K562 (cell line): ENCODE results near the gene HNRNPU. TPM values are rescaled to one million over a fixed set of nuclear protein-coding genes. Genes with fewer than 3 reads are reported as not detected.

Experiments
- KLF10 ChIP-seq: fragments of 250-450 bp; sonication (Bioruptor Pico); IDR thresholded peaks from 2 replicates; pipeline ENCODE4 v1.6.1; 2021; ENCODE audit warnings: matching md5 sums
- KLF13 ChIP-seq: fragments of 450-650 bp; IDR thresholded peaks from 2 replicates; pipeline ENCODE4 v1.6.1; 2016; ENCODE audit warnings: missing genetic modification characterization, low read depth, mild to moderate bottlenecking, missing compliant biosample characterization, moderate library complexity, borderline replicate concordance
- MAFF ChIP-seq: IDR thresholded peaks from 2 replicates; pipeline ENCODE4 v1.6.1; 2012; ENCODE audit warnings: low read length, improper control_type of control experiment
- MAZ ChIP-seq, 2 experiments: fragments of 450-650 bp in 1 of 2; sonication (generic) in 1 of 2; formaldehyde crosslinking; IDR thresholded peaks in 1 of 2; conservative IDR thresholded peaks in 1 of 2; 2 replicates each; pipeline versions ENCODE4 v1.4.0 to v1.5.0; 2020; ENCODE audit warnings: mild to moderate bottlenecking in 1 of 2, missing genetic modification reagents in 1 of 2
- NCOA2 ChIP-seq, 2 experiments: fragments of 450-650 bp; IDR thresholded peaks; 2 replicates each; pipeline ENCODE4 v1.6.1; 2018; ENCODE audit warnings: mild to moderate bottlenecking in 2 of 2, moderate library complexity in 1 of 2; ENCODE audit not compliant: partially characterized antibody in 2 of 2
- NFATC3 ChIP-seq: fragments of 450-650 bp; IDR thresholded peaks from 2 replicates; pipeline ENCODE4 v1.6.1; 2017; ENCODE audit warnings: mild to moderate bottlenecking
- RBM14 ChIP-seq: fragments of 200-400 bp; formaldehyde crosslinking; IDR thresholded peaks from 2 replicates; pipeline ENCODE4 v1.6.1; 2018; ENCODE audit warnings: low read depth, mild to moderate bottlenecking, low read length, moderate library complexity, borderline replicate concordance; ENCODE audit not compliant: insufficient read depth
- RFX5 ChIP-seq: IDR thresholded peaks from 2 replicates; pipeline ENCODE4 v1.6.1; 2011; ENCODE audit warnings: low read depth, mild to moderate bottlenecking, improper control_type of control experiment, low read length
- SIX5 ChIP-seq, 2 experiments: IDR thresholded peaks; 2 replicates each; pipeline ENCODE4 v1.6.1; 2011; ENCODE audit warnings: low read length in 2 of 2, borderline replicate concordance in 1 of 2, low read depth in 1 of 2, mild to moderate bottlenecking in 1 of 2, moderate library complexity in 1 of 2; ENCODE audit not compliant: insufficient read depth in 1 of 2
- ZNF143 ChIP-seq: sonication (generic); formaldehyde crosslinking; IDR thresholded peaks from 2 replicates; pipeline ENCODE4 v1.9.0; 2022; ENCODE audit warnings: mild to moderate bottlenecking, missing genetic modification reagents
- ZNF224 ChIP-seq: sonication (generic); formaldehyde crosslinking; IDR thresholded peaks from 2 replicates; pipeline ENCODE4 v1.8.0; 2022; ENCODE audit warnings: mild to moderate bottlenecking, missing genetic modification reagents
- ZNF3 ChIP-seq: fragments of 250-450 bp; sonication (Bioruptor Pico); IDR thresholded peaks from 2 replicates; pipeline ENCODE4 v1.5.0; 2021; ENCODE audit warnings: mild to moderate bottlenecking, moderate library complexity
- ZNF408 ChIP-seq: fragments of 250-450 bp; sonication (Bioruptor Pico); IDR thresholded peaks from 2 replicates; pipeline ENCODE4 v1.4.0; 2020; ENCODE audit warnings: low read depth, mild to moderate bottlenecking, moderate library complexity
- ZSCAN32 ChIP-seq: fragments of 450-650 bp; formaldehyde crosslinking; IDR thresholded peaks from 2 replicates; pipeline ENCODE4 v1.4.0; 2020; ENCODE audit warnings: mild to moderate bottlenecking, moderate library complexity
- polyA plus RNA-seq, 8 experiments: library from polyadenylated mRNA; depleted of rRNA in 4 of 8; stranded (reverse) in 5 of 8; unstranded in 3 of 8; fragments of >200 nt; fragmentation: Nextera tagmentation in 2 of 8; fragmentation: Illumina TruSeq in 1 of 8; extraction: Ambion mirVana in 2 of 8; extraction: Trizol in 1 of 8; gene quantifications; 2 replicates each; pipeline versions ENCODE4 v1.2.1 to v1.2.3, GENCODE V29; 2011 to 2014; ENCODE audit warnings: inconsistent platforms in 1 of 8, missing spikeins in 1 of 8
- total RNA-seq, 7 experiments: library from RNA; depleted of rRNA in 6 of 7; stranded (reverse); fragments of >200 nt in 6 of 7; fragmentation: Illumina TruSeq in 2 of 7; extraction: Trizol in 2 of 7; gene quantifications; 2 replicates each; pipeline versions ENCODE4 v1.2.1 to v1.2.3, GENCODE V29; 2011 to 2021; ENCODE audit warnings: low replicate concordance in 1 of 7
- TF ChIP-seq, protein P1 (sequence below): fragments of 250-450 bp; sonication (Bioruptor Pico); IDR thresholded peaks from 2 replicates; pipeline ENCODE4 v1.4.0; 2020; ENCODE audit warnings: mild to moderate bottlenecking, moderate library complexity, borderline replicate concordance
- TF ChIP-seq, protein P2 (sequence below): sonication (generic); formaldehyde crosslinking; IDR thresholded peaks from 2 replicates; pipeline ENCODE4 v1.8.0; 2023; ENCODE audit warnings: mild to moderate bottlenecking, missing genetic modification reagents
- TF ChIP-seq, protein P3 (sequence below): IDR thresholded peaks from 3 replicates; pipeline ENCODE4 v1.6.1; 2011; ENCODE audit warnings: borderline replicate concordance, mild to moderate bottlenecking; ENCODE audit not compliant: insufficient read length, insufficient read depth

Gene HNRNPU
- total and polyA plus RNA-seq, 9 of the 15 experiments (the other 6 are each of a cell fraction or from before 2014, with no cell fraction given), result 159 to 777 (median 577) TPM

DNA sequence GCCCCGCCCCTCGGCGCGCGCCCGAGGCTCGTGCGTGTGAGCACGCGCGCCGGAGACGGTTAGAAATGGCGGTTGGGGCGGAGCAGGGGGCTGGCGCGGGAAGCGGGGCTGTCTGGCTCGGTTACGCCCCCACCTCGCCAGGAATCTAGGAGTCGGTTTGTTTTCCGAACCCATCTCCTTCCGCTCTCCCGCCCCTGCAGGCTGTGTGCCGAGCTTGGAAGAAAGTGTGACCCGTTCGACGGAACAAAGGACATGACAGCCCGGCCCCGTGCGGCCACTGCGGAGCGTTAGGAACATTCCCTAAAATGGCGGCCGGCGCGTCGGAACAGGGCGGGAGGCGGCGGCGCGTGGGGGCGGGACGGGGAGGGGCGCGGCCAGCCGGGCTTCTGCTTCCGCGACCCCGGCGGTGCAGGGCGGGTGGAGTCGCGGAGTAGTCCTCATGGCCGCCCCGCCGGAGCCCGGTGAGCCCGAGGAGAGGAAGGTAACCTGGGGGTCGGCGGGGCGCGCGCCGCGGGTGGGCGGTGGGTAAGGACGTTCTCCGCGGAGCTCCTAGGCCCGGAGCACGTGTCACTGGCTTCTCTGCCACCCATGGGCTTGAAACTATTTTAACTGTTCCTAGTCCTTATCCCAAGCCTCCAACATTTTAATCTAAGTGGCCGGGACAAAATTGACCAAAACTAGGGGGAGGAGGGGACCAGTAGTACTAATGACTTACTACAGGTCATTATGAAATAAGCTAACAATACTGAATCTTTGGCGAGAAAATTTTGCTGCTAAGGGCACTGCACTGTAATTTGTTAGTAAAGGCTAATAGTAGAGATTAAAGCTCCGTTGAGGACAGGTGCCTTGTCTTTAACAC is 28.8 kb downstream of the HNRNPU start, which contains the start of gene COX20 (continued):
- no peak for TF ChIP-seq MAFF
- no peak for TF ChIP-seq ZNF408 (CRISPR knock-in tag)
- no peak for TF ChIP-seq ZNF224 (CRISPR knock-in tag)
- peak; percentile 86; the same call in 1 of the 2 replicates for TF ChIP-seq KLF13 (tag)
- TF ChIP-seq, protein P1, sequence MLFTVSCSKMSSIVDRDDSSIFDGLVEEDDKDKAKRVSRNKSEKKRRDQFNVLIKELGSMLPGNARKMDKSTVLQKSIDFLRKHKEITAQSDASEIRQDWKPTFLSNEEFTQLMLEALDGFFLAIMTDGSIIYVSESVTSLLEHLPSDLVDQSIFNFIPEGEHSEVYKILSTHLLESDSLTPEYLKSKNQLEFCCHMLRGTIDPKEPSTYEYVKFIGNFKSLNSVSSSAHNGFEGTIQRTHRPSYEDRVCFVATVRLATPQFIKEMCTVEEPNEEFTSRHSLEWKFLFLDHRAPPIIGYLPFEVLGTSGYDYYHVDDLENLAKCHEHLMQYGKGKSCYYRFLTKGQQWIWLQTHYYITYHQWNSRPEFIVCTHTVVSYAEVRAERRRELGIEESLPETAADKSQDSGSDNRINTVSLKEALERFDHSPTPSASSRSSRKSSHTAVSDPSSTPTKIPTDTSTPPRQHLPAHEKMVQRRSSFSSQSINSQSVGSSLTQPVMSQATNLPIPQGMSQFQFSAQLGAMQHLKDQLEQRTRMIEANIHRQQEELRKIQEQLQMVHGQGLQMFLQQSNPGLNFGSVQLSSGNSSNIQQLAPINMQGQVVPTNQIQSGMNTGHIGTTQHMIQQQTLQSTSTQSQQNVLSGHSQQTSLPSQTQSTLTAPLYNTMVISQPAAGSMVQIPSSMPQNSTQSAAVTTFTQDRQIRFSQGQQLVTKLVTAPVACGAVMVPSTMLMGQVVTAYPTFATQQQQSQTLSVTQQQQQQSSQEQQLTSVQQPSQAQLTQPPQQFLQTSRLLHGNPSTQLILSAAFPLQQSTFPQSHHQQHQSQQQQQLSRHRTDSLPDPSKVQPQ (CRISPR knock-in tag), result no peak
- peak; percentile 60; the same call in 1 of the 2 replicates for TF ChIP-seq ZNF3 (CRISPR knock-in tag)
- TF ChIP-seq KLF10 (CRISPR knock-in tag), result no peak
- TF ChIP-seq ZNF143 (CRISPR knock-in tag), result no peak
- peak; percentile 87 to 96 for TF ChIP-seq MAZ (CRISPR knock-in tag; conservative IDR thresholded peaks at IDR 0.05 in 1 of 2, IDR thresholded peaks at IDR 0.05 in 1 of 2)
- TF ChIP-seq RFX5, result no peak
- TF ChIP-seq, protein P2, sequence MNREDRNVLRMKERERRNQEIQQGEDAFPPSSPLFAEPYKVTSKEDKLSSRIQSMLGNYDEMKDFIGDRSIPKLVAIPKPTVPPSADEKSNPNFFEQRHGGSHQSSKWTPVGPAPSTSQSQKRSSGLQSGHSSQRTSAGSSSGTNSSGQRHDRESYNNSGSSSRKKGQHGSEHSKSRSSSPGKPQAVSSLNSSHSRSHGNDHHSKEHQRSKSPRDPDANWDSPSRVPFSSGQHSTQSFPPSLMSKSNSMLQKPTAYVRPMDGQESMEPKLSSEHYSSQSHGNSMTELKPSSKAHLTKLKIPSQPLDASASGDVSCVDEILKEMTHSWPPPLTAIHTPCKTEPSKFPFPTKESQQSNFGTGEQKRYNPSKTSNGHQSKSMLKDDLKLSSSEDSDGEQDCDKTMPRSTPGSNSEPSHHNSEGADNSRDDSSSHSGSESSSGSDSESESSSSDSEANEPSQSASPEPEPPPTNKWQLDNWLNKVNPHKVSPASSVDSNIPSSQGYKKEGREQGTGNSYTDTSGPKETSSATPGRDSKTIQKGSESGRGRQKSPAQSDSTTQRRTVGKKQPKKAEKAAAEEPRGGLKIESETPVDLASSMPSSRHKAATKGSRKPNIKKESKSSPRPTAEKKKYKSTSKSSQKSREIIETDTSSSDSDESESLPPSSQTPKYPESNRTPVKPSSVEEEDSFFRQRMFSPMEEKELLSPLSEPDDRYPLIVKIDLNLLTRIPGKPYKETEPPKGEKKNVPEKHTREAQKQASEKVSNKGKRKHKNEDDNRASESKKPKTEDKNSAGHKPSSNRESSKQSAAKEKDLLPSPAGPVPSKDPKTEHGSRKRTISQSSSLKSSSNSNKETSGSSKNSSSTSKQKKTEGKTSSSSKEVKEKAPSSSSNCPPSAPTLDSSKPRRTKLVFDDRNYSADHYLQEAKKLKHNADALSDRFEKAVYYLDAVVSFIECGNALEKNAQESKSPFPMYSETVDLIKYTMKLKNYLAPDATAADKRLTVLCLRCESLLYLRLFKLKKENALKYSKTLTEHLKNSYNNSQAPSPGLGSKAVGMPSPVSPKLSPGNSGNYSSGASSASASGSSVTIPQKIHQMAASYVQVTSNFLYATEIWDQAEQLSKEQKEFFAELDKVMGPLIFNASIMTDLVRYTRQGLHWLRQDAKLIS (CRISPR knock-in tag), result 0 out of 2 replicates have a peak, but pooled peaks have one; percentile 19
- TF ChIP-seq NFATC3, result 0 out of 2 replicates have a peak, but pooled peaks have one; percentile 44
- TF ChIP-seq, protein P3, sequence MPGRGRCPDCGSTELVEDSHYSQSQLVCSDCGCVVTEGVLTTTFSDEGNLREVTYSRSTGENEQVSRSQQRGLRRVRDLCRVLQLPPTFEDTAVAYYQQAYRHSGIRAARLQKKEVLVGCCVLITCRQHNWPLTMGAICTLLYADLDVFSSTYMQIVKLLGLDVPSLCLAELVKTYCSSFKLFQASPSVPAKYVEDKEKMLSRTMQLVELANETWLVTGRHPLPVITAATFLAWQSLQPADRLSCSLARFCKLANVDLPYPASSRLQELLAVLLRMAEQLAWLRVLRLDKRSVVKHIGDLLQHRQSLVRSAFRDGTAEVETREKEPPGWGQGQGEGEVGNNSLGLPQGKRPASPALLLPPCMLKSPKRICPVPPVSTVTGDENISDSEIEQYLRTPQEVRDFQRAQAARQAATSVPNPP, result no peak
- TF ChIP-seq NCOA2 (IDR thresholded peaks at IDR 0.05; ENCODE audit: partially characterized antibody in 2 of 2), result no peak
- no peak for TF ChIP-seq SIX5 (IDR thresholded peaks at IDR 0.05; ENCODE audit: borderline replicate concordance in 1 of 2, insufficient read depth in 1 of 2, low read depth in 1 of 2, low read length in 2 of 2)
- TF ChIP-seq ZSCAN32 (CRISPR knock-in tag), result 0 out of 2 replicates have a peak, but pooled peaks have one; percentile 46
- no peak for TF ChIP-seq RBM14
